HepG2 (cell line): ENCODE data around the gene SOCS1. TPM values are rescaled to one million over a fixed set of nuclear protein-coding genes. Genes with fewer than 3 reads are reported as not detected.
A peak's percentile ranks its signal among the peaks of the same experiment; 100 is the strongest.

Source experiments
- BRF2 ChIP-seq: sonication (generic); formaldehyde crosslinking; IDR thresholded peaks from 2 replicates; pipeline ENCODE4 v1.8.1; 2022; ENCODE audit warnings: mild to moderate bottlenecking, missing genetic modification reagents
- ZBTB10 ChIP-seq: sonication (generic); formaldehyde crosslinking; IDR thresholded peaks from 2 replicates; pipeline ENCODE4 v1.4.0; 2020; ENCODE audit warnings: missing genetic modification reagents, borderline replicate concordance
- ZFP90 ChIP-seq: sonication (generic); formaldehyde crosslinking; IDR thresholded peaks from 2 replicates; pipeline ENCODE4 v1.8.0; 2022; ENCODE audit warnings: missing genetic modification reagents, mild to moderate bottlenecking, inconsistent platforms, borderline replicate concordance
- ZFX ChIP-seq: sonication (generic); formaldehyde crosslinking; IDR thresholded peaks from 2 replicates; pipeline ENCODE4 v1.4.0; 2020; ENCODE audit warnings: mild to moderate bottlenecking, low read depth, missing genetic modification reagents, moderate library complexity
- ZHX2 ChIP-seq, 2 experiments: sonication (generic) in 1 of 2; formaldehyde crosslinking in 1 of 2; IDR thresholded peaks; 2 replicates each; pipeline versions ENCODE4 v1.6.1 to v1.9.0; 2014 to 2022; ENCODE audit warnings: antibody characterized with exemption in 1 of 2, borderline replicate concordance in 1 of 2, inconsistent platforms in 1 of 2, low read depth in 1 of 2, missing genetic modification reagents in 1 of 2
- ZNF224 ChIP-seq: sonication (generic); formaldehyde crosslinking; IDR thresholded peaks from 2 replicates; pipeline ENCODE4 v1.5.0; 2020; ENCODE audit warnings: mild to moderate bottlenecking, missing genetic modification reagents
- ZNF264 ChIP-seq: sonication (generic); formaldehyde crosslinking; IDR thresholded peaks from 2 replicates; pipeline ENCODE4 v1.4.0; 2020; ENCODE audit warnings: missing genetic modification reagents
- ZNF550 ChIP-seq: sonication (generic); formaldehyde crosslinking; IDR thresholded peaks from 2 replicates; pipeline ENCODE4 v1.4.0; 2020; ENCODE audit warnings: mild to moderate bottlenecking, missing genetic modification reagents, borderline replicate concordance
- ZNF607 ChIP-seq: sonication (generic); formaldehyde crosslinking; IDR thresholded peaks from 2 replicates; pipeline ENCODE4 v1.5.1; 2020; ENCODE audit warnings: missing genetic modification reagents, mild to moderate bottlenecking, borderline replicate concordance
- polyA plus RNA-seq, 8 experiments: library from polyadenylated mRNA; depleted of rRNA in 3 of 8; stranded (reverse) in 7 of 8; unstranded in 1 of 8; fragments of >200 nt; fragmentation: Illumina TruSeq in 4 of 8; extraction: Trizol in 4 of 8; gene quantifications; 2 replicates each; pipeline versions ENCODE4 v1.2.1 to v1.2.3, GENCODE V29; 2011 to 2016; ENCODE audit warnings: low read depth in 4 of 8, missing spikeins in 1 of 8, mixed read lengths in 1 of 8; ENCODE audit not compliant: insufficient read depth in 1 of 8
- total RNA-seq, 5 experiments: library from RNA; depleted of rRNA; stranded (reverse); fragments of >200 nt; fragmentation: Illumina TruSeq; extraction: Trizol; gene quantifications; 2 replicates each; pipeline ENCODE4 v1.2.3, GENCODE V29; 2016; ENCODE audit warnings: low read depth in 1 of 5
- TF ChIP-seq, protein P1 (sequence below): IDR thresholded peaks from 2 replicates; pipeline ENCODE4 v1.6.1; 2016; ENCODE audit warnings: mild to moderate bottlenecking, missing biosample characterization, missing genetic modification reagents
- TF ChIP-seq, protein P2 (sequence below): sonication (generic); formaldehyde crosslinking; IDR thresholded peaks from 2 replicates; pipeline ENCODE4 v1.4.0; 2020; ENCODE audit warnings: missing genetic modification reagents
- TF ChIP-seq, protein P3 (sequence below): sonication (generic); formaldehyde crosslinking; IDR thresholded peaks from 2 replicates; pipeline ENCODE4 v1.5.0; 2020; ENCODE audit warnings: mild to moderate bottlenecking, missing genetic modification reagents

SOCS1 gene
- total and polyA plus RNA-seq, 2 of the 13 experiments (the other 11 are each of a cell fraction or from before 2014, with no cell fraction given), result 5.3 to 6.3 TPM

DNA sequence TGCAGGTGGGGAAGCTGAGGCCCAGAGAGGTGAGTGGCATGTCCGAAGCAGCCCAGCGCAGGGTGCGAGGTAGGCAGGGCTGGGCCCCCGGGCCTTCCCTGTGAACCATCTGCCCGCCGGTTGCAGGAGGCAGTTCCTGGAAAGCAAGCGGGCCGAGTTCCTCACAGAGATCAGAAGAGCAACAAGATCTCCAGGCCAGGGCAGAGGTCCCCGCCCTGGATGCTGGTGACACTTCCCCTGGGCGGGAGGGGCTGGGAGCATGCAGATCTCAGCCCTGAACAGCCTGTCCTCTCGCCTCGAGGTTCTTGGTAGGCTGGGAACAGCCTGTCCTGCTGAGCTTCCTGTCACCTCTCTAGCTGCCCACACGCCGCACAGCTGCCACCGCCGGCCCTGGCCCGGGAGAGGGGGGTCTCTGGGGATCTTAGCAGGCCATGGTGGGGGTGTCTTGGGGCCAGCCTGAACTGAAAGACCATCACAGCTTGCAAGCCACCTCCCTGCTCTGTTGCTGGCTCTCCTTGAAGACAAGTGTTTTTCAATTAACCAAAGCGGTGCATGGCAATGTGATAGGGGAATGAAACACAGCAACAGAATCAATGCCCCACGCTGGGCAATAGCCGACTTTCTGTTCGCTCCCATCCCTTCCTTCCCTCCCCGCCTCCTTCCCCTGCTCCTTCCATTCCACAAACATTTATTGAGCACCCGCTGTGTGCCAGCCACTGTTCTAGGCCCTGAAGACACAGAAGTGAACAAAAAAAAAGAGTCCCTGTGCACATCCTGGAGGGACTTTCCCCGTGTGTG, 31.7 kb downstream of the SOCS1 start (continued):
- TF ChIP-seq ZNF550 (CRISPR knock-in tag), result no peak
- TF ChIP-seq, protein P1, sequence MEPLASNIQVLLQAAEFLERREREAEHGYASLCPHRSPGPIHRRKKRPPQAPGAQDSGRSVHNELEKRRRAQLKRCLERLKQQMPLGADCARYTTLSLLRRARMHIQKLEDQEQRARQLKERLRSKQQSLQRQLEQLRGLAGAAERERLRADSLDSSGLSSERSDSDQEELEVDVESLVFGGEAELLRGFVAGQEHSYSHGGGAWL (CRISPR knock-in tag), result no peak
- TF ChIP-seq, protein P2, sequence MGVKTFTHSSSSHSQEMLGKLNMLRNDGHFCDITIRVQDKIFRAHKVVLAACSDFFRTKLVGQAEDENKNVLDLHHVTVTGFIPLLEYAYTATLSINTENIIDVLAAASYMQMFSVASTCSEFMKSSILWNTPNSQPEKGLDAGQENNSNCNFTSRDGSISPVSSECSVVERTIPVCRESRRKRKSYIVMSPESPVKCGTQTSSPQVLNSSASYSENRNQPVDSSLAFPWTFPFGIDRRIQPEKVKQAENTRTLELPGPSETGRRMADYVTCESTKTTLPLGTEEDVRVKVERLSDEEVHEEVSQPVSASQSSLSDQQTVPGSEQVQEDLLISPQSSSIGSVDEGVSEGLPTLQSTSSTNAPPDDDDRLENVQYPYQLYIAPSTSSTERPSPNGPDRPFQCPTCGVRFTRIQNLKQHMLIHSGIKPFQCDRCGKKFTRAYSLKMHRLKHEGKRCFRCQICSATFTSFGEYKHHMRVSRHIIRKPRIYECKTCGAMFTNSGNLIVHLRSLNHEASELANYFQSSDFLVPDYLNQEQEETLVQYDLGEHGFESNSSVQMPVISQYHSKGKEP (CRISPR knock-in tag), result no peak
- TF ChIP-seq ZHX2 (IDR thresholded peaks at IDR 0.05; ENCODE audit: low read depth), result no peak
- 0 out of 2 replicates have a peak, but pooled peaks have one; percentile 45 for TF ChIP-seq ZHX2 (CRISPR knock-in tag; IDR thresholded peaks at IDR 0.05; ENCODE audit: borderline replicate concordance)
- TF ChIP-seq ZNF264 (CRISPR knock-in tag), result peak; percentile 34; the same call in 1 of the 2 replicates
- TF ChIP-seq, protein P3, sequence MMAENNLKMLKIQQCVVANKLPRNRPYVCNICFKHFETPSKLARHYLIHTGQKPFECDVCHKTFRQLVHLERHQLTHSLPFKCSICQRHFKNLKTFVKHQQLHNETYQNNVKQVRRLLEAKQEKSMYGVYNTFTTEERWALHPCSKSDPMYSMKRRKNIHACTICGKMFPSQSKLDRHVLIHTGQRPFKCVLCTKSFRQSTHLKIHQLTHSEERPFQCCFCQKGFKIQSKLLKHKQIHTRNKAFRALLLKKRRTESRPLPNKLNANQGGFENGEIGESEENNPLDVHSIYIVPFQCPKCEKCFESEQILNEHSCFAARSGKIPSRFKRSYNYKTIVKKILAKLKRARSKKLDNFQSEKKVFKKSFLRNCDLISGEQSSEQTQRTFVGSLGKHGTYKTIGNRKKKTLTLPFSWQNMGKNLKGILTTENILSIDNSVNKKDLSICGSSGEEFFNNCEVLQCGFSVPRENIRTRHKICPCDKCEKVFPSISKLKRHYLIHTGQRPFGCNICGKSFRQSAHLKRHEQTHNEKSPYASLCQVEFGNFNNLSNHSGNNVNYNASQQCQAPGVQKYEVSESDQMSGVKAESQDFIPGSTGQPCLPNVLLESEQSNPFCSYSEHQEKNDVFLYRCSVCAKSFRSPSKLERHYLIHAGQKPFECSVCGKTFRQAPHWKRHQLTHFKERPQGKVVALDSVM, result no peak
- TF ChIP-seq ZBTB10 (CRISPR knock-in tag), result no peak
- no peak for TF ChIP-seq ZNF607 (CRISPR knock-in tag)
- TF ChIP-seq ZFX, result peak; percentile 79
- TF ChIP-seq ZFP90 (CRISPR knock-in tag), result 0 out of 2 replicates have a peak, but pooled peaks have one; percentile 88
- TF ChIP-seq BRF2 (CRISPR knock-in tag), result no peak
- TF ChIP-seq ZNF224 (CRISPR knock-in tag), result no peak
